Kidney tubule cell (primary cell): Measurements from ENCODE around the gene LIPG.

Experiments
- DNase-seq: peaks from one replicate; pipeline ENCODE4 v3.0.0-alpha.2; 2018; ENCODE audit warnings: low spot score

LIPG gene

GRCh38 chr18:49638891-49639557 is 77.2 kb downstream of the LIPG start:
- DNase-seq: no peak

GRCh38 chr18:49639643-49640391 is 78.0 kb downstream of the LIPG start:
- peak; percentile 64 for DNase-seq

GRCh38 chr18:49640741-49641140 is 78.9 kb downstream of the LIPG start:
- DNase-seq: no peak

GRCh38 chr18:49645196-49645595 is 83.3 kb downstream of the LIPG start:
- no peak for DNase-seq

GRCh38 chr18:49645841-49646351 is 84.0 kb downstream of the LIPG start:
- DNase-seq: no peak

GRCh38 chr18:49646873-49647272 is 85.0 kb downstream of the LIPG start:
- DNase-seq: no peak

GRCh38 chr18:49647496-49648168 is 85.8 kb downstream of the LIPG start:
- peak; percentile 83 for DNase-seq

GRCh38 chr18:49648326-49648725 is 86.5 kb downstream of the LIPG start:
- no peak for DNase-seq
